Liver (tissue), 9 donors: ENCODE results near the gene CUX1. TPM values are rescaled to one million over a fixed set of nuclear protein-coding genes. Genes with fewer than 3 reads are reported as not detected.

Experiments
- DNase-seq: peaks from one replicate; pipeline ENCODE4 v3.0.0-alpha.2; 2017; ENCODE audit warnings: low spot score
- H3K27ac ChIP-seq, 2 donors: one replicate each; pipeline ENCODE4 v1.7.0; 2013; ENCODE audit warnings: inconsistent platforms in 2 of 2, low read length in 2 of 2, control low read depth in 1 of 2, low read depth in 1 of 2, mild to moderate bottlenecking in 1 of 2
- H3K27me3 ChIP-seq, 4 donors: one replicate each; pipeline versions ENCODE4 v1.6.1 to v1.7.0; 2013; ENCODE audit warnings: low read length in 3 of 4, inconsistent platforms in 1 of 4, mild to moderate bottlenecking in 1 of 4, moderate library complexity in 1 of 4; ENCODE audit not compliant: control insufficient read depth in 4 of 4, insufficient read depth in 4 of 4
- H3K36me3 ChIP-seq, 4 donors: one replicate each; pipeline versions ENCODE4 v1.6.1 to v1.7.0; 2013; ENCODE audit warnings: low read length in 3 of 4, mild to moderate bottlenecking in 3 of 4, low read depth in 1 of 4, moderate library complexity in 1 of 4; ENCODE audit not compliant: control insufficient read depth in 4 of 4, insufficient read depth in 3 of 4
- H3K4me1 ChIP-seq, 4 donors: one replicate each; pipeline versions ENCODE4 v1.6.1 to v1.7.0; 2013; ENCODE audit warnings: low read length in 3 of 4, mild to moderate bottlenecking in 3 of 4, moderate library complexity in 1 of 4; ENCODE audit not compliant: control insufficient read depth in 4 of 4, insufficient read depth in 4 of 4
- H3K4me3 ChIP-seq, 3 donors: one replicate each; pipeline versions ENCODE4 v1.6.1 to v1.7.0; 2013; ENCODE audit warnings: low read length in 3 of 3, control low read depth in 1 of 3, low read depth in 1 of 3, mild to moderate bottlenecking in 1 of 3
- H3K9ac ChIP-seq, 2 donors: one replicate each; pipeline ENCODE4 v1.7.0; 2013; ENCODE audit warnings: low read length in 2 of 2, mild to moderate bottlenecking in 2 of 2, moderate library complexity in 2 of 2, control low read depth in 1 of 2, low read depth in 1 of 2
- H3K9me3 ChIP-seq, 4 donors: one replicate each; pipeline versions ENCODE4 v1.6.1 to v1.7.0; 2013; ENCODE audit warnings: low read length in 3 of 4; ENCODE audit not compliant: control insufficient read depth in 4 of 4
- CTCF ChIP-seq: fragments of 150-350 bp; IDR thresholded peaks from 2 replicates; pipeline ENCODE4 v1.5.1; 2017; ENCODE audit warnings: improper control_type of control experiment, low read depth, low read length; ENCODE audit not compliant: missing input control
- EGR1 ChIP-seq, 2 donors: IDR thresholded peaks; 2 replicates each; pipeline ENCODE4 v1.6.1; 2016 to 2018; ENCODE audit warnings: antibody characterized with exemption in 2 of 2, low read depth in 2 of 2
- FOXA1 ChIP-seq: IDR thresholded peaks from 2 replicates; pipeline ENCODE4 v1.6.1; 2016; ENCODE audit warnings: antibody characterized with exemption
- FOXA2 ChIP-seq: IDR thresholded peaks from 2 replicates; pipeline ENCODE4 v1.6.1; 2016; ENCODE audit warnings: antibody characterized with exemption
- GABPA ChIP-seq, 2 donors: IDR thresholded peaks in 1 of 2; conservative IDR thresholded peaks in 1 of 2; 2 replicates each; pipeline ENCODE4 v1.6.1; 2016; ENCODE audit warnings: antibody characterized with exemption in 2 of 2, mild to moderate bottlenecking in 1 of 2, moderate library complexity in 1 of 2
- HNF4A ChIP-seq, 2 donors: conservative IDR thresholded peaks; 2 replicates each; pipeline ENCODE4 v1.6.1; 2016; ENCODE audit warnings: antibody characterized with exemption in 2 of 2, mild to moderate bottlenecking in 2 of 2
- HNF4G ChIP-seq: IDR thresholded peaks from 2 replicates; pipeline ENCODE4 v1.6.1; 2016; ENCODE audit warnings: antibody characterized with exemption
- JUND ChIP-seq, 2 donors: IDR thresholded peaks; 2 replicates each; pipeline ENCODE4 v1.6.1; 2016; ENCODE audit warnings: antibody characterized with exemption in 2 of 2
- MAX ChIP-seq: IDR thresholded peaks from 2 replicates; pipeline ENCODE4 v1.6.1; 2016; ENCODE audit warnings: antibody characterized with exemption
- NR2F2 ChIP-seq: IDR thresholded peaks from 2 replicates; pipeline ENCODE4 v1.6.1; 2016; ENCODE audit warnings: antibody characterized with exemption
- RAD21 ChIP-seq, 2 donors: IDR thresholded peaks; 2 replicates each; pipeline ENCODE4 v1.6.1; 2016; ENCODE audit warnings: antibody characterized with exemption in 2 of 2, mild to moderate bottlenecking in 2 of 2
- REST ChIP-seq: IDR thresholded peaks from 2 replicates; pipeline ENCODE4 v1.6.1; 2016; ENCODE audit warnings: antibody characterized with exemption, mild to moderate bottlenecking
- RXRA ChIP-seq, 2 donors: IDR thresholded peaks; 2 replicates each; pipeline ENCODE4 v1.6.1; 2017 to 2018; ENCODE audit warnings: antibody characterized with exemption in 2 of 2, mild to moderate bottlenecking in 1 of 2
- SP1 ChIP-seq: IDR thresholded peaks from 2 replicates; pipeline ENCODE4 v1.6.1; 2018; ENCODE audit warnings: antibody characterized with exemption, mild to moderate bottlenecking
- TAF1 ChIP-seq: conservative IDR thresholded peaks from 2 replicates; pipeline ENCODE4 v1.6.1; 2016; ENCODE audit warnings: antibody characterized with exemption, mild to moderate bottlenecking
- YY1 ChIP-seq: IDR thresholded peaks from 2 replicates; pipeline ENCODE4 v1.6.1; 2016; ENCODE audit warnings: antibody characterized with exemption, mild to moderate bottlenecking
- ZBTB33 ChIP-seq: IDR thresholded peaks from 2 replicates; pipeline ENCODE4 v1.6.1; 2016; ENCODE audit warnings: antibody characterized with exemption
- WGBS: extraction: QIAGEN DNeasy Blood & Tissue Kit; methylation state at CpG from one replicate; pipeline ENCODE4 v1.1.7; 2013; 5-methylcytosine and 5-hydroxymethylcytosine counted together
- polyA plus RNA-seq, 2 donors: library from polyadenylated mRNA; stranded (reverse) in 1 of 2; unstranded in 1 of 2; fragments of 200-250 nt in 1 of 2; fragments of >200 nt in 1 of 2; fragmentation: Nextera tagmentation in 1 of 2; extraction: Ambion mirVana in 1 of 2; gene quantifications; one replicate each; pipeline versions ENCODE4 v1.2.1 to v1.2.3, GENCODE V29; 2013 to 2015
- total RNA-seq, 2 donors: library from RNA; depleted of rRNA; stranded (reverse); fragments of >200 nt; gene quantifications; one replicate each; pipeline ENCODE4 v1.2.3, GENCODE V29; 2014
- donor health status: healthy.
- donor health status: healthy.
- donor health status: healthy.
- donor health status: healthy.
- donor health status: healthy.

The CUX1 gene
- total and polyA plus RNA-seq, 4 donors, result 18.6 to 40.6 (median 21.4) TPM

GRCh38 chr7:102197599-102197998, 380.2 kb downstream of the CUX1 start (continued):
- no peak for TF ChIP-seq ZBTB33

- Histone ChIP-seq H3K4me3 (no peak overlapping the region), H3K36me3 (peaks cover 13 to 53% (median 24%) of the 10 kb centered on the region in 4 donors), H3K4me1 (peaks cover 0 to 6% (median 1%) of the 10 kb centered on the region in 4 donors), H3K27me3 (no peaks in the 10 kb centered on the region), H3K9ac (no peak overlapping the region), H3K27ac (no peak overlapping the region), H3K9me3 (no peaks in the 10 kb centered on the region)
- DNase-seq, result no peak
- WGBS, result 96% methylated on average over 14 of the region's 14 CpGs
- no peak for TF ChIP-seq EGR1 (IDR thresholded peaks at IDR 0.05; ENCODE audit: low read depth in 2 of 2)
- TF ChIP-seq GABPA (IDR thresholded peaks at IDR 0.05 in 1 of 2, conservative IDR thresholded peaks at IDR 0.05 in 1 of 2), result no peak
- no peak for TF ChIP-seq FOXA1
- TF ChIP-seq ZBTB33, result no peak
- TF ChIP-seq SP1, result no peak
- TF ChIP-seq TAF1, result no peak
- no peak for TF ChIP-seq REST
- TF ChIP-seq FOXA2, result no peak
- TF ChIP-seq RXRA (IDR thresholded peaks at IDR 0.05), result no peak
- no peak for TF ChIP-seq HNF4A (conservative IDR thresholded peaks at IDR 0.05)
- TF ChIP-seq MAX, result no peak
- no peak for TF ChIP-seq NR2F2
- no peak for TF ChIP-seq HNF4G
- no peak for TF ChIP-seq YY1
- no peak for TF ChIP-seq RAD21 (IDR thresholded peaks at IDR 0.05)
- TF ChIP-seq CTCF, result no peak
- no peak for TF ChIP-seq JUND (IDR thresholded peaks at IDR 0.05)
Measured at GRCh38 chr7:102198417-102198956, 381.1 kb downstream of the CUX1 start.
